Naive thymus-derived CD4-positive, alpha-beta T cell (primary cell): ENCODE results near the gene VPS26B. TPM values are rescaled to one million over a fixed set of nuclear protein-coding genes. Genes with fewer than 3 reads are reported as not detected.
A peak's percentile ranks its signal among the peaks of the same experiment; 100 is the strongest.

ENCODE experiments used
- ATAC-seq: fragments of 150-1000 bp; cut with Tn5 transposase; 2 replicates; pipeline ENCODE4 v1.10.0; 2021; ENCODE audit warnings: mild to moderate bottlenecking, moderate library complexity
- CTCF ChIA-PET: fragments of 350-600 bp; sonication (Branson Sonifier 250); formaldehyde crosslinking; loops from one replicate; lab custom pipeline; 2021; ENCODE audit warnings: antibody characterized with exemption; lab: Charles Lee
- POLR2A ChIA-PET: fragments of 350-600 bp; sonication (Branson Sonifier 250); formaldehyde crosslinking; loops from one replicate; lab custom pipeline; 2021; ENCODE audit warnings: antibody characterized with exemption, inconsistent platforms; lab: Charles Lee
- DNase-seq, 9 donors: peaks; one replicate each; pipeline versions ENCODE4 v3.0.0 to v3.0.0-alpha.2; 2020 to 2022; ENCODE audit warnings: mixed read lengths in 1 of 9
- H3K27ac ChIP-seq: one replicate; pipeline ENCODE4 v1.7.0; 2013; ENCODE audit warnings: mild to moderate bottlenecking, low read depth, low read length, moderate library complexity
- H3K27me3 ChIP-seq, 2 donors: one replicate each; pipeline ENCODE4 v1.7.0; 2013; ENCODE audit warnings: low read length in 2 of 2, mild to moderate bottlenecking in 2 of 2, moderate library complexity in 2 of 2; ENCODE audit not compliant: control insufficient read depth in 2 of 2, insufficient read depth in 2 of 2
- H3K36me3 ChIP-seq, 3 experiments: 1 replicate in 2 of 3; 2 replicates in 1 of 3; pipeline ENCODE4 v1.7.0; 2013; ENCODE audit warnings: low read length in 3 of 3, mild to moderate bottlenecking in 3 of 3, moderate library complexity in 1 of 3; ENCODE audit not compliant: insufficient read depth in 3 of 3, control insufficient read depth in 2 of 3
- H3K4me1 ChIP-seq, 2 donors: one replicate each; pipeline ENCODE4 v1.7.0; 2013; ENCODE audit warnings: low read length in 2 of 2, mild to moderate bottlenecking in 2 of 2, moderate library complexity in 1 of 2; ENCODE audit not compliant: control insufficient read depth in 2 of 2, insufficient read depth in 2 of 2
- H3K4me3 ChIP-seq: 2 replicates; pipeline ENCODE4 v1.7.0; 2013; ENCODE audit warnings: mild to moderate bottlenecking, low read length
- H3K9me3 ChIP-seq, 3 experiments: 1 replicate in 2 of 3; 2 replicates in 1 of 3; pipeline ENCODE4 v1.7.0; 2013; ENCODE audit warnings: low read length in 3 of 3; ENCODE audit not compliant: control insufficient read depth in 2 of 3
- H3K27ac Mint-ChIP-seq, 9 donors: one replicate each; pipeline ENCODE4 v1.8.0; 2020 to 2022; ENCODE audit warnings: mixed read lengths in 9 of 9, mild to moderate bottlenecking in 8 of 9, moderate library complexity in 5 of 9, inconsistent platforms in 2 of 9
- H3K27me3 Mint-ChIP-seq, 5 donors: one replicate each; pipeline ENCODE4 v1.8.0; 2021 to 2022; ENCODE audit warnings: mixed read lengths in 5 of 5, mild to moderate bottlenecking in 1 of 5
- H3K36me3 Mint-ChIP-seq, 5 donors: one replicate each; pipeline ENCODE4 v1.8.0; 2020 to 2022; ENCODE audit warnings: mixed read lengths in 5 of 5, mild to moderate bottlenecking in 3 of 5, inconsistent platforms in 1 of 5
- H3K4me1 Mint-ChIP-seq, 7 donors: one replicate each; pipeline ENCODE4 v1.8.0; 2020 to 2022; ENCODE audit warnings: mixed read lengths in 7 of 7, mild to moderate bottlenecking in 3 of 7, inconsistent platforms in 1 of 7
- H3K4me3 Mint-ChIP-seq, 10 donors: one replicate each; pipeline ENCODE4 v1.8.0; 2020 to 2022; ENCODE audit warnings: mild to moderate bottlenecking in 10 of 10, mixed read lengths in 10 of 10, moderate library complexity in 6 of 10, inconsistent platforms in 2 of 10
- H3K9me3 Mint-ChIP-seq, 11 donors: one replicate each; pipeline ENCODE4 v1.8.0; 2020 to 2022; ENCODE audit warnings: mixed read lengths in 11 of 11, mild to moderate bottlenecking in 4 of 11, inconsistent platforms in 1 of 11, moderate library complexity in 1 of 11
- intact Hi-C, 2 donors: fragments of 100-400 bp; cut with micrococcal nuclease; formaldehyde crosslinking; loops; one replicate each; pipeline ENCODE4 v1.15.1; 2023
- polyA plus RNA-seq, 2 donors: library from polyadenylated mRNA; unstranded; fragments of 300-500 nt; fragmentation: Illumina TruSeq; gene quantifications; one replicate each; pipeline ENCODE4 v1.2.3, GENCODE V29; 2021
- total RNA-seq, 6 experiments: library from RNA in 5 of 6; stranded (reverse) in 5 of 6; gene quantifications; 1 replicate in 5 of 6; 2 replicates in 1 of 6; pipeline ENCODE4 v1.2.3 and lab custom pipeline; 2021 to 2026

VPS26B gene
- total and polyA plus RNA-seq, 7 experiments from 2014 or later = 42.6 to 69.2 (median 59.1) TPM

GRCh38 chr11:134236834-134237556 lies 12.5 kb downstream of the VPS26B start:
- H3K4me1 Mint-ChIP-seq = peaks cover 7 to 15% (median 11%) of the 10 kb centered on the region in 7 donors

GRCh38 chr11:134237557-134237922 lies 13.1 kb downstream of the VPS26B start:
- ChIA-PET POLR2A (no interaction called here), CTCF (no interaction called here)
- Histone ChIP-seq H3K36me3 (peaks cover 5 to 66% (median 10%) of the 10 kb centered on the region in 3 experiments), H3K9me3 (no peaks in the 10 kb centered on the region), H3K27me3 (no peaks in the 10 kb centered on the region), H3K27ac (no peak overlapping the region), H3K4me3 (no peak overlapping the region), H3K4me1 (peaks cover 0 to 7% of the 10 kb centered on the region in 2 donors)
- Mint-ChIP-seq H3K9me3 (no peaks in the 10 kb centered on the region), H3K4me1 (peaks cover 5 to 11% (median 7%) of the 10 kb centered on the region in 7 donors), H3K36me3 (peaks cover 7 to 40% (median 12%) of the 10 kb centered on the region in 5 donors), H3K4me3 (no peak overlapping the region), H3K27me3 (no peaks in the 10 kb centered on the region), H3K27ac (peak overlapping the region in 1 of 9 donors; percentile 69)
- DNase-seq (no peak), ATAC-seq (no peak)
- intact Hi-C loops = no loop called here

More at GRCh38 chr11:134236834-134237556, 12.5 kb downstream of the VPS26B start:
- Histone ChIP-seq H3K4me3 (no peak overlapping the region), H3K27me3 (no peaks in the 10 kb centered on the region), H3K27ac (no peak overlapping the region), H3K4me1 (peaks cover 0 to 7% of the 10 kb centered on the region in 2 donors), H3K36me3 (peaks cover 4 to 61% (median 10%) of the 10 kb centered on the region in 3 experiments), H3K9me3 (no peaks in the 10 kb centered on the region)
- H3K36me3 Mint-ChIP-seq = peaks cover 7 to 38% (median 12%) of the 10 kb centered on the region in 5 donors
- peak overlapping the region in 4 of 9 donors; percentile 20 to 68 (median 34) for H3K27ac Mint-ChIP-seq
- ChIA-PET CTCF (no interaction called here), POLR2A (no interaction called here)
- no peak overlapping the region for H3K4me3 Mint-ChIP-seq
- no peak for DNase-seq
- no peaks in the 10 kb centered on the region for H3K9me3 Mint-ChIP-seq
- ATAC-seq = no peak
- no peaks in the 10 kb centered on the region for H3K27me3 Mint-ChIP-seq
- intact Hi-C loops = no loop called here

GRCh38 chr11:134238956-134239355 lies 14.5 kb downstream of the VPS26B start:
- no peak for ATAC-seq
- Histone ChIP-seq H3K9me3 (no peaks in the 10 kb centered on the region), H3K36me3 (peaks cover 10 to 81% (median 14%) of the 10 kb centered on the region in 3 experiments), H3K4me1 (no peaks in the 10 kb centered on the region), H3K4me3 (no peak overlapping the region), H3K27ac (no peak overlapping the region), H3K27me3 (no peaks in the 10 kb centered on the region)
- DNase-seq = no peak
- Mint-ChIP-seq H3K4me1 (peaks cover 0 to 8% (median 3%) of the 10 kb centered on the region in 7 donors), H3K27ac (peak overlapping the region in 1 of 9 donors; percentile 34), H3K9me3 (no peaks in the 10 kb centered on the region), H3K36me3 (peaks cover 7 to 51% (median 12%) of the 10 kb centered on the region in 5 donors), H3K4me3 (no peak overlapping the region), H3K27me3 (no peaks in the 10 kb centered on the region)
- intact Hi-C loops = no loop called here
- ChIA-PET POLR2A (interaction anchor here (1.5 kb wide), 1 partner anchor 15 kb away, joined by 4 read pairs; the partner anchor contains the start of genes NCAPD3 and VPS26B), CTCF (interaction anchor here (1.3 kb wide), 1 partner anchor 24 kb away, joined by 3 read pairs; no protein-coding TSS in a partner anchor)

- intact Hi-C loops = loop anchor here in 1 of 2 donors (5.0 kb wide), 1 partner anchor 37 kb away; the partner anchor contains the start of gene GLB1L3
- Mint-ChIP-seq H3K36me3 (peaks cover 7 to 53% (median 11%) of the 10 kb centered on the region in 5 donors), H3K27ac (peak overlapping the region in 1 of 9 donors; percentile 45), H3K4me1 (peaks cover 0 to 10% (median 3%) of the 10 kb centered on the region in 7 donors), H3K9me3 (no peaks in the 10 kb centered on the region), H3K27me3 (no peaks in the 10 kb centered on the region), H3K4me3 (no peak overlapping the region)
- ChIA-PET CTCF (interaction anchor here (0.6 kb wide), 1 partner anchor 33 kb away, joined by 4 read pairs; no protein-coding TSS in a partner anchor), POLR2A (no interaction called here)
- Histone ChIP-seq H3K4me1 (no peaks in the 10 kb centered on the region), H3K36me3 (peaks cover 9 to 90% (median 10%) of the 10 kb centered on the region in 3 experiments), H3K4me3 (no peak overlapping the region), H3K27ac (no peak overlapping the region), H3K9me3 (no peaks in the 10 kb centered on the region), H3K27me3 (no peaks in the 10 kb centered on the region)
- no peak for DNase-seq
- ATAC-seq = no peak
Observed at GRCh38 chr11:134240592-134240991, 16.1 kb downstream of the VPS26B start.

DNA sequence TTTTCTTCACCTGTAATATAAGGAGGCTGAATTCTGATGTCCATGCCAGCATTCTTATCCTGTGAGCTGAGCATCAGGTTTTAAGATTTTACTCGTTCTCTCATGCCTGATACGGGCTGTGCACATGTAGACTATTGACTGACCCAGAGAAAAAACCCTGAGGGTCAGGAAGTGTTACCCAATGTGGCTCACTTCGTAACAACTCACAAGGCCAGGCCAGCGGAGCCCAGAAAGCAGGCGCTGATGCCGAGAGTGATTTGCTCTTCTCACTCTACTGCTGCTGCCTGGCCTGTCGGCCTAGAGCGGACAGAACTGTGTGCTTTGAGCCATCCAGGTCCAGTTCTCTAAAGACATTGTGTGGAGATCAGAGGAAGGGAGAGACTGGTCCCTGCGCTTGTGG lies 17.9 kb downstream of the VPS26B start:
- H3K4me3 Mint-ChIP-seq = no peak overlapping the region
- H3K4me1 ChIP-seq = no peaks in the 10 kb centered on the region
- CTCF ChIA-PET = interaction anchor here (0.7 kb wide), 1 partner anchor 11 kb away, joined by 3 read pairs; the partner anchor contains the start of genes ACAD8 and THYN1
- DNase-seq (no peak), ATAC-seq (no peak)
- H3K4me3 ChIP-seq = no peak overlapping the region
- intact Hi-C loops = loop anchor here in 1 of 2 donors (5.0 kb wide), 1 partner anchor 35 kb away; the partner anchor contains the start of gene GLB1L3
- POLR2A ChIA-PET = interaction anchor here (1.4 kb wide), 1 partner anchor 18 kb away, joined by 4 read pairs; the partner anchor contains the start of gene VPS26B
- H3K36me3 ChIP-seq = peaks cover 6 to 95% (median 10%) of the 10 kb centered on the region in 3 experiments
- H3K27me3 Mint-ChIP-seq = no peaks in the 10 kb centered on the region
- no peak overlapping the region for H3K27ac ChIP-seq
- no peak overlapping the region for H3K27ac Mint-ChIP-seq
- H3K4me1 Mint-ChIP-seq = peaks cover 0 to 8% (median under 1%) of the 10 kb centered on the region in 7 donors
- H3K9me3 Mint-ChIP-seq = no peaks in the 10 kb centered on the region
- H3K27me3 ChIP-seq = no peaks in the 10 kb centered on the region
- peaks cover 7 to 53% (median 15%) of the 10 kb centered on the region in 5 donors for H3K36me3 Mint-ChIP-seq
- H3K9me3 ChIP-seq = no peaks in the 10 kb centered on the region

DNA sequence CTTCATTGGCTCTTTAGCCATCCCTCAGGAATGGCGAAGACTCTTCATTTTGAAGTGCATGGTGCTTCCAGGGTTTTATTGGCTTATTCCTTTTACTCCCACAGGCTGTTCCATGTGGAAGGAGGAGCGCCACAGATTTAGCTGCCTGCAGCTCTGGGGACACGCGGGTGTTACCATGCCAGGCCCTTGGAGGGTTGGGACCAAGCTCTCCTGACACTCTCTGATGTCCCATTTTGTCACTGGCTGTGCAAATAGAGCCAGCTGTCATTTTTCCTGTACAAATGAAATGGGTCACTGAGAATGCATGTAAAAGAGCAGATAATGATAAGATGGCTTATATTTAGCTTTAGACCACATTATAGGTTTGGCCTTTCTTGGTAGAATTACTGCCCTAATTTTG lies 19.4 kb downstream of the VPS26B start:
- peaks cover 6 to 55% (median 18%) of the 10 kb centered on the region in 5 donors for H3K36me3 Mint-ChIP-seq
- peaks cover 10 to 100% (median 17%) of the 10 kb centered on the region in 3 experiments for H3K36me3 ChIP-seq
- intact Hi-C loops = loop anchor here (1.0 to 5.0 kb wide), 4 partner anchors 9 to 37 kb away; partner anchors contain the start of genes ACAD8 (in 1 of the 2), GLB1L3 (in 1 of the 2), THYN1 (in 1 of the 2) and VPS26B (in 1 of the 2)
- H3K4me3 ChIP-seq = no peak overlapping the region
- POLR2A ChIA-PET = interaction anchor here (1.6 kb wide), 1 partner anchor 20 kb away, joined by 10 read pairs; the partner anchor contains the start of genes NCAPD3 and VPS26B
- H3K27me3 Mint-ChIP-seq = no peaks in the 10 kb centered on the region
- H3K27ac ChIP-seq = no peak overlapping the region
- H3K27me3 ChIP-seq = no peaks in the 10 kb centered on the region
- no peak for DNase-seq
- no peak overlapping the region for H3K4me3 Mint-ChIP-seq
- no peak for ATAC-seq
- H3K9me3 ChIP-seq = no peaks in the 10 kb centered on the region
- no peaks in the 10 kb centered on the region for H3K4me1 ChIP-seq
- H3K27ac Mint-ChIP-seq = peak overlapping the region in 1 of 9 donors; percentile 75
- CTCF ChIA-PET = interaction anchor here (0.8 to 1.4 kb wide), 4 partner anchors 9 to 32 kb away, joined by 3 to 5 read pairs (median 4); partner anchors contain the start of gene VPS26B
- H3K4me1 Mint-ChIP-seq = peaks cover 0 to 7% (median 0%) of the 10 kb centered on the region in 7 donors
- no peaks in the 10 kb centered on the region for H3K9me3 Mint-ChIP-seq
